WERI-Rb-1 (cell line): ENCODE results near the gene PCDHGA10.

Experiments used
- DNase-seq: peaks from one replicate; pipeline ENCODE4 v3.0.0-alpha.2; 2020
- H3K27ac ChIP-seq: fragments of 250-450 bp; sonication (Bioruptor Pico); 2 replicates; pipeline ENCODE4 v1.5.1; 2020; ENCODE audit warnings: mild to moderate bottlenecking, moderate library complexity
- H3K27me3 ChIP-seq: fragments of 250-450 bp; sonication (Bioruptor Pico); 2 replicates; pipeline ENCODE4 v1.5.1; 2021; ENCODE audit warnings: mild to moderate bottlenecking, low read depth, moderate library complexity; ENCODE audit not compliant: insufficient read depth, severe bottlenecking
- H3K36me3 ChIP-seq: fragments of 250-450 bp; sonication (Bioruptor Pico); 2 replicates; pipeline ENCODE4 v1.5.1; 2020; ENCODE audit warnings: mild to moderate bottlenecking, moderate library complexity
- H3K4me3 ChIP-seq: 2 replicates; pipeline ENCODE4 v1.5.1; 2011; ENCODE audit warnings: low read depth, mild to moderate bottlenecking, control low read depth, low read length
- H3K9me3 ChIP-seq: fragments of 250-450 bp; sonication (Bioruptor Pico); 2 replicates; pipeline ENCODE4 v1.5.1; 2021; ENCODE audit warnings: mild to moderate bottlenecking, moderate library complexity; ENCODE audit not compliant: severe bottlenecking
- TF ChIP-seq, protein P1 (sequence below): IDR thresholded peaks from 2 replicates; pipeline ENCODE4 v1.5.1; 2011; ENCODE audit warnings: low read depth, mild to moderate bottlenecking, control low read depth, inconsistent platforms, low read length

The PCDHGA10 gene

DNA sequence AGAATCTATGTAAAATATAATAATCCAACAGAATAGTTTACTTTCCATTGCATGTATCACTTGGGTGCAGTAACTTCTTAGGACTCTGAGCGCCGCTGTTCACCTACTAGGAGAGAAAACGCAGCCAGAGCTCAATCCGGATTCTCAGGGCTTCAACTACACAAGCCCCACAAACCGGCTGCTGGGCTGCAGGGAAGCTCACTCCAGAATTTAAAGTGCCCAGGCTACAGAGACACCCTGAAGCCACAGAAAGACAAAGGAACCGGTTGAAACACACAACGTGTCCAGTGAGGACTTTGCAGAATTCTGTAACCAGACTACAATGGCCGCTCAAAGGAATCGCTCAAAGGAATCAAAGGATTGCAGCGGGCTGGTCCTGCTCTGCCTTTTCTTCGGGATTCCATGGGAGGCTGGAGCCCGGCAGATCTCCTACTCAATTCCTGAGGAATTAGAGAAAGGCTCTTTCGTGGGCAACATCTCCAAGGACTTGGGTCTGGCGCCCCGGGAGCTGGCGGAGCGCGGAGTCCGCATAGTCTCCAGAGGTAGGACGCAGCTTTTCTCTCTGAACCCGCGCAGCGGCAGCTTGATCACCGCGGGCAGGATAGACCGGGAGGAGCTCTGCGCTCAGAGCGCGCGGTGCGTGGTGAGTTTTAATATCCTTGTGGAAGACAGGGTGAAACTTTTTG, at the start of gene PCDHGA10:
Gene PCDHGA10 (plus strand): TSS at position 134 of the 686 bp plus-strand sequence. CDS start 189 bp downstream, at position 323.
- Histone ChIP-seq H3K4me3 (no peak within 1 kb of the TSS), H3K27me3 (no peaks in the 10 kb centered on the region), H3K9me3 (peaks cover 3% of the 10 kb centered on the region), H3K27ac (no peak within 1 kb of the TSS), H3K36me3 (no peaks in the 10 kb centered on the region)
- peak; percentile 58 for DNase-seq
- TF ChIP-seq, protein P1, sequence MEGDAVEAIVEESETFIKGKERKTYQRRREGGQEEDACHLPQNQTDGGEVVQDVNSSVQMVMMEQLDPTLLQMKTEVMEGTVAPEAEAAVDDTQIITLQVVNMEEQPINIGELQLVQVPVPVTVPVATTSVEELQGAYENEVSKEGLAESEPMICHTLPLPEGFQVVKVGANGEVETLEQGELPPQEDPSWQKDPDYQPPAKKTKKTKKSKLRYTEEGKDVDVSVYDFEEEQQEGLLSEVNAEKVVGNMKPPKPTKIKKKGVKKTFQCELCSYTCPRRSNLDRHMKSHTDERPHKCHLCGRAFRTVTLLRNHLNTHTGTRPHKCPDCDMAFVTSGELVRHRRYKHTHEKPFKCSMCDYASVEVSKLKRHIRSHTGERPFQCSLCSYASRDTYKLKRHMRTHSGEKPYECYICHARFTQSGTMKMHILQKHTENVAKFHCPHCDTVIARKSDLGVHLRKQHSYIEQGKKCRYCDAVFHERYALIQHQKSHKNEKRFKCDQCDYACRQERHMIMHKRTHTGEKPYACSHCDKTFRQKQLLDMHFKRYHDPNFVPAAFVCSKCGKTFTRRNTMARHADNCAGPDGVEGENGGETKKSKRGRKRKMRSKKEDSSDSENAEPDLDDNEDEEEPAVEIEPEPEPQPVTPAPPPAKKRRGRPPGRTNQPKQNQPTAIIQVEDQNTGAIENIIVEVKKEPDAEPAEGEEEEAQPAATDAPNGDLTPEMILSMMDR, result peak; percentile 58

GRCh38 chr5:141363952-141364660, 48.7 kb upstream of the PCDHGA10 start, which contains the start of gene PCDHGA5:
TSS of gene PCDHGA5 (plus strand) at chr5:141364162. CDS start at chr5:141364331, 169 bp downstream.
- peaks cover 20% of the 10 kb centered on the region for H3K9me3 ChIP-seq
- no peaks in the 10 kb centered on the region for H3K27me3 ChIP-seq
- TF ChIP-seq, protein P1, result no peak
- no peak within 1 kb of the TSS for H3K27ac ChIP-seq
- no peak for DNase-seq
- no peak within 1 kb of the TSS for H3K4me3 ChIP-seq
- H3K36me3 ChIP-seq, result no peaks in the 10 kb centered on the region

GRCh38 chr5:141366016-141366896, 46.5 kb upstream of the PCDHGA10 start:
- peaks cover 23% of the 10 kb centered on the region for H3K9me3 ChIP-seq
- no peaks in the 10 kb centered on the region for H3K27me3 ChIP-seq
- TF ChIP-seq, protein P1, result no peak
- no peak overlapping the region for H3K4me3 ChIP-seq
- H3K36me3 ChIP-seq, result no peaks in the 10 kb centered on the region
- no peak for DNase-seq
- no peak overlapping the region for H3K27ac ChIP-seq

- no peak within 1 kb of the TSS for H3K27ac ChIP-seq
- TF ChIP-seq, protein P1, result no peak
- H3K4me3 ChIP-seq, result no peak within 1 kb of the TSS
- H3K36me3 ChIP-seq, result no peaks in the 10 kb centered on the region
- H3K9me3 ChIP-seq, result peaks cover 28% of the 10 kb centered on the region
- no peak for DNase-seq
- H3K27me3 ChIP-seq, result no peaks in the 10 kb centered on the region
Measured at GRCh38 chr5:141369994-141370848, 42.6 kb upstream of the PCDHGA10 start, which contains the start of gene PCDHGB3. TSS of gene PCDHGB3 (plus strand) at chr5:141370242. CDS start at chr5:141370395, 153 bp downstream.
